Measurements from ENCODE around the gene CRY1. TPM values are rescaled to one million over a fixed set of nuclear protein-coding genes. Genes with fewer than 3 reads are reported as not detected.

Gene CRY1
- 9.5 and 9.9 TPM in 2 replicates for total RNA-seq

DNA sequence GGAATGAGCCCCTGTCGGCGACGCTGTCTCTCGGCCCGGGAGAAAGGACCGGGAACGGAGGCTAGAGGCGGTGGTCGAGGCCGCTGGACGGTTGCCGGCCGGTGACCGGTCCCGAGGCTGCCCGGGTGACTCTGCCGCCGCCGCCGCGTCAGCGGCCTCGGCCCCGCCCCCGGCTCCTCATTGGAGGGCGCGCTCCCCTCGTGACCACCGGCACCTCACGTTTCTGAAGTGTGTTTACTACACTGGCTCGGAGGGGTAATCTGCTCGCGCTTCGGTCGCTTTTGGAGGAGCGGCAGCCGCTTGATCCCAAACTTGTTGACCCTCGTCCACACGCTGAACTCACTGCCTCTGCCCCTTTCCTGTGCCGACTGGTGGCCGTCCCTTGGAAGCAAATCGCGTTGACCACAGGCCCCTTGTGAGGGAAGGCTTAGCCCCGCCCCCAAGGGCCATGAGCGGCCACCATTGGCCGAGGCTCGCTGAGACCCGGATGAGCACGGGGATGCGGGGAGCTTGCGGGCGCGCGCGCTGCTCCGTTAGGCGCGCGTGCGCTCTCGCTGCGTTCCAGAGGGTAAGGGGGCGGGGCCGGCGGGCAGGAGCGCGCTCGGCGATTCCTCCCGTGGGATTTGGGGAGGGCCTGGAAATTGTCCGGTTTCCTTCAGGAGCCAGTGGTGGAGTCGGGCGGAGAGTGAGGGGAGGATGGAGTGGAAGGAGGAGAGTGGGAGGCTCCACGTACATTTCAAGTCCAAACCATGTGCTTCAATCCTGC is at the start of gene CRY1:
TSS of gene CRY1 (minus strand) at position 133 of the 766 bp plus-strand sequence. CDS start 588 bp downstream, outside the sequence.

DNA sequence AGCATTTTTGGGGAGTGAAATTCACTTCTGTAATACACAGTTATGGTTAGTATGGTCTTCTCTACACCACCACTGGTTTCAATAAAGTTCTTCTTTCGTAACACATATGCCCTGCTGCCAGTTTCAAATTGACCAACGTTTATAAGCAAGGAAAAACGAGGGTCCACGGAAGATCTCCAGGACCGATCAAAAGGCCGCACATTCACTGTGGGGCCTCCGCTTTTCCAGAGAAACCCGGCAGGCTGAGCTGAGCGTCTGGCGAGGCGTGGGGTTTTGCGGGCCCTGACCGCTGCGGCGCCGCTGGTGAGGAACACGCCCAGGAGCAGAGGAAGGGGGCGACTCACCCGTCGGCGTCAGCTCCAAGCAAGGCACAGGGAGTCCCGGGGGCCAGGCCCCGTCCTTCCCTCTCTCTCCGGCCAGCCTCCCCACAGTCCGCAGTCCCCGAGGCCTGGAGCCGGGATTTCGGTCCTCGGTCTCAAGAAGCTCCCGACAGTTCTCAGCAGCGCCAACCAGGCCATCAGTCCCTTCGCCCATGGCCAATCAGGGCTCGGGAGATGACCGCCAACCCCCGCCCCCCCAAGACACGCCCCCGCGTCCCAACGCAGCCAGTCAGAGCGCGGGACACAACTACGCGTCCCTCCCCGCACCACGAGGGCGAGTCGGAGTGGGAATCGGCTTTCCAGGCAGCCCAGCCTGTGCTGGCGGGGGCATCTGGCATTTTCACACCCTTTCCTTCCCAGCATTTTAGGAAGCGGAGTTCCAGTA is 106.5 kb downstream of the CRY1 start, which contains the start of gene MTERF2:
TSS of gene MTERF2 (minus strand) at position 522 of the 765 bp plus-strand sequence. CDS start 8,432 bp downstream, outside the sequence.

DNA sequence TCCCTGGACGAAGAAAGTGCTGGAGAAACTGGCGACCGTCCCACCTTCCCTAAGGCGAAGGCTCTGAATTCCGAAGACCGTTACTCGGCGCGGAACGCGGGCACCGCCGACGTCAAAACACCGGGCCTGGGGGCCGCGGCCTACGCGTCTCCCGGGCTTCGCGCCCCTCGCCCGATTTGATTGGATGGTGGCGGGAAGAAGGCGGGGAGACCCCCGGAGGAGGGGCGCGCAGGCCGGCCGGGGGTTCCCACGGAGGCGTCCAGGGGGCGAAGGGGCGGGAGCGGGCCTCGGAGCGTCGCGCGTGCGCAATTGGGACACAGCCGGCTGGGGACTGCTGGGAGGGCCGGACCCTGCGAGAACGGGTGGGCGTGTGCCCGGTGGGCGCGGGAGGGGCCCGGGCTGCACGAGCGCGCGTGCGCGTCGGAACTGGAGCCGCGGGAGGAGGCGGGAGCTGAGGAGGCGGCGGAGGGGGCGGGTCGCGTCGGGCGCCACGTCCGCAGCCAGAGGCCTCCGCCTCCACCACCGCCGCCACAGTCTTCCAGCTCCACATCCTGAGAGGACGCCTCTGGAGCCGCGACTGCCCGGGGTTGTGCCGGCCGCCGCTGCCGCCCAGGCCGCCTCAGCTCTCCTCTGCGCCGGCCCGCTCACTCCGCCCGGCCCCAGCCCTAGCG is 137.8 kb downstream of the CRY1 start, which contains the start of gene TMEM263:
TSS of gene TMEM263 (plus strand) at position 531 of the 671 bp plus-strand sequence. CDS start 11,210 bp downstream, outside the sequence.

Other genes with a start within 250 kb of the CRY1 start
- 93.5 and 105 TPM in 2 replicates for gene TMEM263, start 137.6 kb downstream of the CRY1 start, total RNA-seq
- 5.4 and 8.8 TPM in 2 replicates for gene MTERF2, start 106.4 kb downstream of the CRY1 start, total RNA-seq

All from aortic smooth muscle cell (primary cell).